GM18498 (cell line): Measurements from ENCODE around the gene TMEM135.

Source experiments
- ATAC-seq: cut with Tn5 transposase; IDR thresholded peaks from one replicate; pipeline ENCODE4 v1.9.1; 2021; ENCODE audit warnings: mild to moderate bottlenecking, moderate library complexity; ENCODE audit not compliant: unreplicated experiment

TMEM135 gene

DNA sequence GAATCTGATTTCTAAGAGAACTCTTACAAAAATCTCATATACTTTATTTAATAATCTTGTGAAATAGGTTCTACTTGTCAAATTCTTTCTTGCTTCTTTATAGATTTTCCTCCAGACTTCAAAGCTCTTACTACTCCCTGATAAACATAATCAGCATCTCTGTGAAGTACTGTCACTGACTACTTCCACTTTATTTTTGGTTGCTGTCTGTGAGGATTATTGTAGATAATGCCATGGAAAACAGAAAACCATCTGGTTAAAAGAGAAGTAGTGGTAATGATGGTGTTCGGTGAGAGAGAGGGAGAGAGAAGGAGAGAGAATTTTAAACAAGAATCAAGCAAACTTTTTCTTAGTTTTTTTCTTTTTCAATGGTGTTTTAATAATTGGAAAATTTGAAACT is 152.3 kb downstream of the TMEM135 start:
- no peak for ATAC-seq

GRCh38 chr11:87193756-87194470 is 156.2 kb downstream of the TMEM135 start:
- no peak for ATAC-seq

- no peak for ATAC-seq
Measured at GRCh38 chr11:87194985-87195820, 157.5 kb downstream of the TMEM135 start.

DNA sequence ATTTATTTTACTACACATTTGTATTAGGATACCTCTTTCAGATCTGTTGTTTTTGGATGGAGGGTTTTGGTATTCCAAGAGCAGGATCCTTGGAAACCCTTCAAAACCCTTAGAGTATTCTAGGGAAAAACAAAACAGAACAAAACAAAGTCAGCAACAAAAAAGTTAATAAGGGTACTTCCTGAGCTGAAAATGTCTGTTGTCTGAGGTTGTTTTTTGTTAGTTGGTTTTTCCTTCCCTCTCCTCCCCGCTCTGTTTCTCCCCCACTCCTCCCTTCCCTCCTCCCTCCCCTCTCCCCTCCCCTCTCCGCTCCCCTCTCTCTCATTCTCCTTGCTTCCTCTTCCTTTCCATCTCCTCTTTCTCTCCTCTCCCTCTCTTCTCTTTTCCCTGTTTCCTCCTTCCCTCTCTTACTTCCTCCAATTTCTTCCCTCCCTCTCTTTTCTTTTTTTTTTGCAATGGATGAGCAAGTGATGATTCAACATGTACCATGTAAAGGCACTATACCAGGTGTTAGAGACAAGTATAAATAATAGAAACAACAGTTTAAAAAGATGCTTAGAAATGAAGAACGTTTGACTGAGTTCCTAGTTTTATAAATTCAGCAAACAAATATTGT is 160.6 kb downstream of the TMEM135 start:
- no peak for ATAC-seq

DNA sequence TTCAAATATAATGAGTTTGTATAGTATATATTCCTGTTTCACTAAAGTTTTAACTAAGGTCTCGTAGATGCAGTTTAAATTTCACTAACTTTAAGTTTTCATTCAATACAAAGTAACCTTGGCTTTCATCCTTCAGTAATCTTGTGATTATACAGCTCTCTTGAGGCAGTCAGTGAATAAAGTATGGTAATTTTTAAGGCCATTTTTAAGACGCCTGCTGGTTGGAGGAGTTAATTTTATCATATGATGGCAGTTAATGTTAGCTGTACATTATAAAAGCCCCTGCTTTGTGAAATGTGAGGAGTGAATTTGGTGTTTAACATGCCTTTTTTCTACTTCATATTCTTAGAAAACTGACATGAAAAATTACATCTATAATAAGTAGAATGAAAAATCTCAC is 163.6 kb downstream of the TMEM135 start:
- no peak for ATAC-seq

- no peak for ATAC-seq
Measured at GRCh38 chr11:87203907-87204602, 166.3 kb downstream of the TMEM135 start.

DNA sequence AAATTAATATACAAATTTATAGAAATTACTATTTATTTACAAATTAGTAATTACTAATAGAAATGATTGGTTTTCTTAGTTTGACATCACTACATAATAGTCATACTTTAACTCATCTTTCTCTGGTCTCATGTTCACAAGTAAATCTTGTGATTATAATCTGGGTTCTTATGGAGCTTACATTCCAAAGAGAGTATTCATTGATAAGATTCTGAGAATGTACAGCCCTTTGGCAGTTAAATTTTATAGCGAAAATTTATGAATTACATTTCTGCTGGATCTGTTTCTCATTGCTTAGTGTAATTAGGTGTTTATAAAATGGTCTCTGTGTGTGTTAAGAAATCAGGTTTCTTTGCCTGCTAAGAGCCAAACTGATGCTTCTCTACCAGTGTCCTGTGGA is 175.2 kb downstream of the TMEM135 start:
- ATAC-seq = no peak

DNA sequence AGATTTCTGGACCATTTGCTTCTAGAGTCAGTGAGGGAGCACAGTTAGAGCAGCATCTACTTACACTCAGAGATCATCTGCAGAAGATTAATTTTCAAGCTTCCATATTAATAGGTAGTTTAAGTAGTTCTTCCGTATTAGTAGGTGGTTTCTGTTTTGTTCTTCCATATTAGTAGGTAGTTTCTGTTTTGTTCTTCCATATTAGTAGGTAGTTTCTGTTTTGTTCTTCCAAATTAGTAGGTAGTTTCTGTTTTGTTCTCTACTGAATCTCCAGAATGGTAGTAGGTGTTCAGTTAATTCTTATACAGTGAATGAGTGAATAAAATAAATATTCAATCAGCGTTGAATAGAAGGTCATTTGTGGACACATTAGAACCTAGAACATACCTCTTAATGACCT is 175.7 kb downstream of the TMEM135 start:
- ATAC-seq = peak; percentile 69

- no peak for ATAC-seq
Measured at GRCh38 chr11:87215236-87215635, 177.5 kb downstream of the TMEM135 start.

GRCh38 chr11:87219266-87219665 is 181.5 kb downstream of the TMEM135 start:
- ATAC-seq = peak; percentile 59

DNA sequence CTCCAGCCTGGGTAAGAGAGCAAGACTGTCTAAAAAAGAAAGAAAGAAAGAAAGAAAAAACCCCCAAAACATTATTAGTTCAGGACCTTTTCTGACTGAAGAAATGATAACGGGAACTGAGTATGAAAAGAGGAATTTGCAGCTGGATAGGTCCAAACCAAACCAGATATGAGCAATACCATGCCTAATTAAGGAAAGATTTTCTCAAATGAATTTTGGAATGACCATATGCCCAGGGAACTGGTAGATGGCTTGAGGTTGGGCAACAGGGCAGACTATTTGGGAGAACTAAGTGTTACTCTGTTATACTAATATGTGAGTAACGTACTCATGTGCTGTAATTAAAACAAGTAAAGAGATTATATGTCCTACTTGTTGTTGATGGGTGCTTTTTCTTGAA is 186.1 kb downstream of the TMEM135 start:
- ATAC-seq = no peak

DNA sequence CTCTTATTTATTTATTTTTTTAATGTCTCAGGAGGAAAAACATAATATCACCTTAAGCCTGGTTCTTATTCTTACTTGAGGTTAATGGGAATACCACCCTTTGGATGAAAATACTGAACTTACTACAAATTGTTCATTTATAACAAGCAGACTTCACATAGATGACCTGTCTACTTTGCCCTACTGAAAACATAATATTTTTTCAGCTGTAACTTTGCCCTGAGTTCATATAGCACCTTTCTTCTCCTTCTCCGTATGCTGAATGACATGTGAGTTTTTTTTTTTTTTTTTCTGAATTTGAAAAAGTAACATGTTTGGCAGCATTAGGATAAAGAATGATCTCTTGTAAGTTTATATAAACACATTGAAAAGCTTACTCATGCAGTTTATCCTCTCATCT is 186.8 kb downstream of the TMEM135 start:
- ATAC-seq = no peak

DNA sequence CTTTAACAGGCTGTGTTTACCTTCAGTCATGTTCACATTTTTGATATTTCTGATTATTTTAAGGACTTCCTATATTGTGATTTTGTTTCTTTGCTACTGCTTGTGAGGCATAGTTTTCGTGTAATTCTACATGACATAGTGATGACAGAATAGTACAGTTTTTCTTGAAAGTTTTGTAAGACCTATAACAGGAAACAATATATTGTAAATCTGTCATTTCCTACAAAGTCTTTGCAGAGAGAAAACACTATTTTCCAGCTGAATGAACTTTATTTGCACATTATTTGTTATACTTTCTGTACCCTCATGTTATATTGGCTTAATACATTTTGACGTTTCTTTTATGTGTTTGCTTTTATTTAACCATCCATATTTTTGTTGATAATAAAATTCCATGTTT is 191.1 kb downstream of the TMEM135 start:
- ATAC-seq = no peak

DNA sequence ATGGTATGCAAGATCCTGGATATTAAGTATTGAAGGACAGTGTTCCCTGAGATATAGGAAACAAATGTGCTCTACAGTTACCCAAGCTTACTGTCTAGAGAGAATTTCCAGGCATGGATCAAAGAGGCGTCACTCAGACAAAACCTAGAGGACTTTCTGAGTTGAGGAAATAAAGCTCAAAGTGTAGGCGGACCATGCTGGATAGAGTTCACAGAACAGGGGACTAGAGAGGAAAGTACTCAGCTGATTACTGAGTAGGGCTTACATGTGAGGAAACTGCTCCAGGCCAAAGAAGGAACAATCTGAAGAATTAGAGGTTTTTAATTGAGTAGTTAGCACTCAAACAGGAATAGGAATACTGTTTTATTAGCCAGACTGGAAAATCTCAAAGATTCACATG is 193.3 kb downstream of the TMEM135 start:
- ATAC-seq = no peak

DNA sequence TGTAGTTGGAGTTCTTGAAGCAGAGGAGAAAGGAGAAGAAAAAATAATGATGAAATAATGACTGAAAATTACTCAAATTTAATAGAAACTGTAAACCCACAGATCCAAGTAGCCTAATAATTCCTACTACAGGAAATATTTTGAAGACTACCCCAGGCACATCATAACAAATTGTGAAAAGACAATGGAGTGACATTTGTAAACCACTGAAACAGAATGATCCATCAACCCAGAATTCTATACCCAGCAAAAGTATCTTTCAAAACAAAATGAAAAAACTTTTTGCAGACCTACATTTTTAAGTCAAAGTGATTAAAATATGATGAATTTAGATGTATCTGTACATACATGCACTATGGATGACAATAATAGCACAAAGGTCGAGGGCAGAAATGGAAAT is 194.6 kb downstream of the TMEM135 start:
- ATAC-seq = no peak

DNA sequence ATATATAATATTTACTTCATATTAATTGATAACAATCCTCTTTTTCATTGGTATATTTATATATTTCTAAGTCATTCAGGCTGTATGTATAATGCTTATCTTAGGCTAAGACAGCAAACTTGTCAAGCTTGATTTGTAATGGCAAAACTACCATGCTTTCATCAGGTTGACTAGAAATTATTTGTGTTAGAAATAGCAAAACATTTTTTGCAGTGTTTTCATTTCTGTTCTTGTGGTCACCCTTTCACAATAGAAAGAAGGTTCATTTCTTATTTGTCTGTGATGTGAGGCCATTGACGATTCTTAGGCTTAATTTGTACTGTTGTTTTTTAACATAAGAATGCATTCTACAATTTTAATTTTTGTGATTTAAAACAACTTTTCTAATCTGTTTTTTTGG is 197.6 kb downstream of the TMEM135 start:
- no peak for ATAC-seq

DNA sequence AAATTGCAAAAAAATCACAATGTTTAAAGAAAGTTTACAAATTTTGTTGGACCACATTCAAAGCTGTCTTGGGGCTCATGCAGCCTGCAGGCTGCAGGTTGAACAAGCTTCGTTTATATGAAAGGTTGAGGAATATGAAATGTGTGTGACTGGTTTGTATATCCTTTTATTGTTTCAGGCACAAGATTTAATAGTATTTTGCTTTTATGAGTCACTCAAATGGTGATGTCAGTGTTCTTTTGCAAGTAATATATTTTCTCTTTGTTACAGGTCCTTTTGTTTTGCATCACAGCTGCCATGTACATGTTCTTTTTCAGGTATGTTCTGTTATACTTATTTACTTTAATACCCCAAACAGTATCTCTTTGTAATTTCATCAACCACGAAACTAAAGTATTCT is 198.6 kb downstream of the TMEM135 start:
- ATAC-seq = no peak

DNA sequence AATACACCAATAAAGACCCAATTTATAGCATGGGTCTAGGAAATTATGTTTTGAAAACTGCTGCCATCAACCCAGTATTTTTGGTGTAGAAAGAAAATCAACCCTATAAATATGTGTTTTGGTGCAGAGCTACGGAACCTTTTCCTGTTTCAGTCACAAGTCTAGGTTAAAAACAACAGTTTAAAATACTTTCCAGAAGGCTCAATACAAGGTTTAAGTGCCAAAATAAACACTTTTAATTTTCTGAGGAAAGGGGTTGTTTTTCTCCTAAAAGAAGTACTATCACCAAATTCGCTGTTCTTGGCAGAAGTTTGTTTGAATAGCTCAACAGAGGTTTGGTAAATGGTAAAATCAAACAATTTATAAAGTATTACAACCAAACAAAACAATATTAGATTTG is 201.3 kb downstream of the TMEM135 start:
- no peak for ATAC-seq

DNA sequence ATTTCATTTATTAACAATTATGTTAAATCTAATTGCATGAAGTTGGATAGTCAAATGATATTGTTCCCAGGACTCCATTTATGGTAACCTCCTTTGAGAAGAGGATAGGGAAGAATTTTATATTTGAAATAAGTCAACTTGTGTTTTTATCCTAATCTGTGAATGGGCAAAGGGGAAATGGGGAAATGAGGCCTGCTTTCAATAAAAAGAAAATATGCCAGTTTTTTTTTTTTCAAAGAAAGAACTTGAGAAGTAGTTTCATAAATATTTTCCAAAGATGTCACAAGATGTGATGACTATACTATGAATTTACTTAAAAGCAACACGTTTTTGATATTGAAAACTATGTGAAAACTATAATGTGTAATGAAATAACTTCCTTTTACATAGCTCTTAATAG is 201.8 kb downstream of the TMEM135 start:
- ATAC-seq = no peak

GRCh38 chr11:87251560-87251959 is 213.8 kb downstream of the TMEM135 start:
- no peak for ATAC-seq

DNA sequence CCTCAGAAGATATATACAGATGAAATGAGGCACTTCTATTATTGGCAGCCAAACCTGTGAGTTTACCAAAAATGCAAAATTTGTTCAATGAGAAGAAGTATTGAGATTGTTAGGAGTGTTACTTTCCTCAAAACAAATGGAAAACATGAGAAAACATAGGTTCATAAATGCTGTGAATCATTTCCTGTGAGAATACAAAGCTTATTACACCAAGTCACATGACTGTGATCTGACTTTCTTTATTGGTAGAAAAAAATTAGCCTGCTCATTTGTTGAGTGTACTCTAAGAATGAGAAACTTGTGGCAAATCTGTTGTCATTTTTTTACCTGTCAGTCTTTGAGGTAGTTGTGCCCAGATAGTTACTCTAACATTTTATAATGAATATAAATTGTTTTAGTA is 215.1 kb downstream of the TMEM135 start:
- no peak for ATAC-seq
